ENCODE measurements around the gene NME2. TPM values are rescaled to one million over a fixed set of nuclear protein-coding genes. Genes with fewer than 3 reads are reported as not detected.

NME2 gene
- total RNA-seq, 1 donor from 2014 or later, result 321 TPM

DNA sequence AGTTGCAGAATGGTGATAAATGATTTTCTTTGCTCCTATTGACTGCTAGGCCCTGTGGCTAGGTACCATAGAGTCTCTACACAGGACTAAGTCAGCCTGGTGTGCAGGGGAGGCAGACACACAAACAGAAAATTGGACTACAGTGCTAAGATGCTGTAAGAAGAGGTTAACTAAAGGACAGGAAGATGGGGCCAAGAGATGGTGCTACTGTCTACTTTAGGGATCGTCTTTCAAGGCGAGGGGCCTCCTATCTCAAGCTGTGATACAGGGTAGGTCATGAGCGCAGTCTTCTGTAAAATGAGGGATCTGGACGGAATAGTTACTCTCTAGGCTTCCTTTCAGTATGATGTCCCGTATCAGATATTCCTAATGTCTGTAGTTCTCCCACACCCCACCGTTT, 12.0 kb upstream of the NME2 start:
- TF ChIP-seq, protein P1, sequence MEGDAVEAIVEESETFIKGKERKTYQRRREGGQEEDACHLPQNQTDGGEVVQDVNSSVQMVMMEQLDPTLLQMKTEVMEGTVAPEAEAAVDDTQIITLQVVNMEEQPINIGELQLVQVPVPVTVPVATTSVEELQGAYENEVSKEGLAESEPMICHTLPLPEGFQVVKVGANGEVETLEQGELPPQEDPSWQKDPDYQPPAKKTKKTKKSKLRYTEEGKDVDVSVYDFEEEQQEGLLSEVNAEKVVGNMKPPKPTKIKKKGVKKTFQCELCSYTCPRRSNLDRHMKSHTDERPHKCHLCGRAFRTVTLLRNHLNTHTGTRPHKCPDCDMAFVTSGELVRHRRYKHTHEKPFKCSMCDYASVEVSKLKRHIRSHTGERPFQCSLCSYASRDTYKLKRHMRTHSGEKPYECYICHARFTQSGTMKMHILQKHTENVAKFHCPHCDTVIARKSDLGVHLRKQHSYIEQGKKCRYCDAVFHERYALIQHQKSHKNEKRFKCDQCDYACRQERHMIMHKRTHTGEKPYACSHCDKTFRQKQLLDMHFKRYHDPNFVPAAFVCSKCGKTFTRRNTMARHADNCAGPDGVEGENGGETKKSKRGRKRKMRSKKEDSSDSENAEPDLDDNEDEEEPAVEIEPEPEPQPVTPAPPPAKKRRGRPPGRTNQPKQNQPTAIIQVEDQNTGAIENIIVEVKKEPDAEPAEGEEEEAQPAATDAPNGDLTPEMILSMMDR (IDR thresholded peaks at IDR 0.05), result no peak
- peak overlapping the region; percentile 81 for H3K27ac ChIP-seq
- no peaks in the 10 kb centered on the region for H3K27me3 ChIP-seq (ENCODE audit: low read depth)
- peaks cover 14% of the 10 kb centered on the region for H3K36me3 ChIP-seq
- intact Hi-C loops (cut with DNase I), result loop anchor here (5.0 kb wide), 1 partner anchor 152 kb away; no protein-coding TSS in a partner anchor
- H3K9me3 ChIP-seq, result no peaks in the 10 kb centered on the region
- H3K4me1 ChIP-seq, result peaks cover 20% of the 10 kb centered on the region
- peak overlapping the region; percentile 67 for H3K4me3 ChIP-seq
- no peak for ATAC-seq
- DNase-seq, result no peak

DNA sequence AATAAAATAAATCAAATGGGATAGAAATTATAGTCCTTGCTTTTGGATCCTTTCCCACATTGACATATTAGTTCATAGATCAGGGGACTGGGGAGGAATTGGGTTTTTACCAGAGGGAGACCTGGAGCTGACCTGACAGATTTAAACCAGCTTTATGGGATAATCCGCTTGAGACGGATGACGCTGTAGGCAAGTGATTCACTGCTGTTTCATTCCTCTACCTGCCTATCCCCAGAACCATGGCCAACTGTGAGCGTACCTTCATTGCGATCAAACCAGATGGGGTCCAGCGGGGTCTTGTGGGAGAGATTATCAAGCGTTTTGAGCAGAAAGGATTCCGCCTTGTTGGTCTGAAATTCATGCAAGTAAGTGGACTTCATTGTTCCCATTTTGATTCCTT, 10.8 kb upstream of the NME2 start:
- H3K4me1 ChIP-seq, result peaks cover 20% of the 10 kb centered on the region
- TF ChIP-seq, protein P1 (IDR thresholded peaks at IDR 0.05), result no peak
- no peak overlapping the region for H3K27ac ChIP-seq
- no peaks in the 10 kb centered on the region for H3K9me3 ChIP-seq
- no peak overlapping the region for H3K4me3 ChIP-seq
- no peaks in the 10 kb centered on the region for H3K27me3 ChIP-seq (ENCODE audit: low read depth)
- ATAC-seq, result no peak
- peaks cover 15% of the 10 kb centered on the region for H3K36me3 ChIP-seq
- no peak for DNase-seq
- intact Hi-C loops (cut with DNase I), result no loop called here

DNA sequence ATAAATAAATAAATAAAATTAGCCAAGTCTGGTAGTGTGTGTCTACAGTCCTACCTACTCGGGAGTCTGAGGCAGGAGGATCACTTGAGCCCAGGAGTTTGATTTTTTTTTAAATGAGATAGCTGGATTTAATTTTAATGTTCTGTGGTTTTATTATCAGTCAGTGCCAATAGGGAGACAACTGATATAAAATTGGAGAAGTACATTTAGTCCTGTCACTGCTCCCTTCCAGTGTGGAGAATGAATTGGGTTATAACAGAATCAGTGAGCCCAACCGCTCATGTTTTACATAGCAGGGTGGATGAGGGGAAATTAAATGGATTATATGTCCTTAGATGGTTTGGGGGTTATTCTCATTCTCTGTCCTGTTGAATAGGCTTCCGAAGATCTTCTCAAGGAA, 6.6 kb upstream of the NME2 start:
- Histone ChIP-seq H3K36me3 (peaks cover 37% of the 10 kb centered on the region), H3K4me1 (peaks cover 4% of the 10 kb centered on the region), H3K9me3 (no peaks in the 10 kb centered on the region), H3K27me3 (ENCODE audit: low read depth) (no peaks in the 10 kb centered on the region), H3K4me3 (no peak overlapping the region), H3K27ac (no peak overlapping the region)
- intact Hi-C loops (cut with DNase I), result no loop called here
- DNase-seq (no peak), ATAC-seq (no peak)
- TF ChIP-seq, protein P1 (IDR thresholded peaks at IDR 0.05), result no peak

DNA sequence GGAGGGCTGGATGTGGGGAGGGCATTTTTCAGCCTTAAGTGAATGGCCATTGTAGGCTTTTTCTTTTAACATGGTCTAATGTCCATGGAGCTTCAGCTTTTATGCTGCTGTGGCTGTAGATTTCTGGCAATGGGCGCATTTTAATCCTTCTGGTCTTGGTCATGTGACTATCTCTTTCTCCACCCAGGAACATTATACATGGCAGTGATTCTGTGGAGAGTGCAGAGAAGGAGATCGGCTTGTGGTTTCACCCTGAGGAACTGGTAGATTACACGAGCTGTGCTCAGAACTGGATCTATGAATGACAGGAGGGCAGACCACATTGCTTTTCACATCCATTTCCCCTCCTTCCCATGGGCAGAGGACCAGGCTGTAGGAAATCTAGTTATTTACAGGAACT, 4.7 kb upstream of the NME2 start:
- H3K27ac ChIP-seq, result no peak overlapping the region

DNA sequence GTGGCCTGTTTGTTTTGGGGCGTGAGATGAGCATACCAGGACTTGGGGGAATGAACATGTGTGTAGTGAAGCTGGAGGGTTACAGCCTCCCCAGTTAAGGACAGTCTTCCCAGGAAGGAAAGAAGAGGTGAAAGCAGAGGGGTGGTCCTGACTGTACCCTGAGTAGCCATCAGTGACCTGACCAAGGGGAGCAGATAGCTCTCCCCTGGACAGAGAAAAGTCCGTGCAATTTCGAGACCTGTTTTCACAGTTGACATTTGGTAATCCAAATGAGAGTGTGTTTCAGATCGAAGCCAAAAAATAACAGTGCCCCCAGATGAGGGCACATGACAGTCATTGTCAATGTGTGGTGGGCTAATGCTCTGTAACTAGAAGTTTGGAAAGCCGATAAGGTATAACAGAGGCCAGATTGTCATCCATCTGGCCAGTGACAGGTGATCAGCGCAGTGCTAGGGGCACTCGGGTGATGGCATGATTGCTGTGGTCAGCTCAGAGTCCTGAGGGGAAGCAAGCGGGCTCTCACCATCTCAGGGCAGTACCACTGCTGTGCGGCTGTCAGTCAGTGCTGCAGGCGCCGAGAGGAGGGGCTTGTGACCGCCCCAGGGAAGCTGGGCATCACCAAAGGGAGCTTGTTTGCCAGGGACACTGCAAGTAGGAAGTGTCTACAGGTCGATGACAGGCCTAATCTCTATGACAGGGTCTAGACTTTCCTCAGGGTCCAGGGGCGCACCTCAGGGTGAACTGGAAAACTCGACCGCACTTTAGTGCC, 1.1 kb upstream of the NME2 start:
- Histone ChIP-seq H3K4me3 (peak overlapping the region; percentile 88), H3K27ac (peak overlapping the region; percentile 94), H3K27me3 (ENCODE audit: low read depth) (no peaks in the 10 kb centered on the region), H3K36me3 (peaks cover 45% of the 10 kb centered on the region), H3K9me3 (no peaks in the 10 kb centered on the region), H3K4me1 (peaks cover 16% of the 10 kb centered on the region)
- TF ChIP-seq, protein P1 (IDR thresholded peaks at IDR 0.05), result no peak
- DNase-seq (no peak), ATAC-seq (peak in 1 of 2 donors; percentile 0)
- intact Hi-C loops (cut with DNase I), result no loop called here

More for the DNA sequence above, 4.7 kb upstream of the NME2 start:
- Histone ChIP-seq H3K9me3 (no peaks in the 10 kb centered on the region), H3K4me1 (peaks cover 7% of the 10 kb centered on the region), H3K36me3 (peaks cover 37% of the 10 kb centered on the region), H3K4me3 (no peak overlapping the region), H3K27me3 (ENCODE audit: low read depth) (no peaks in the 10 kb centered on the region)
- no peak for DNase-seq
- TF ChIP-seq, protein P1 (IDR thresholded peaks at IDR 0.05), result no peak
- intact Hi-C loops (cut with DNase I), result no loop called here
- ATAC-seq, result no peak
